GM10248 (cell line): ENCODE measurements around the gene NUMB.

Experiments
- CTCF ChIA-PET: fragments of 300-600 bp; sonication (Branson Sonifier 250); formaldehyde crosslinking; extraction: SDS; loops from one replicate; lab custom pipeline; 2021; ENCODE audit warnings: antibody characterized with exemption; lab: Yijun Ruan, JAX
- POLR2A ChIA-PET: fragments of 350-650 bp; sonication (Branson Sonifier 250); formaldehyde crosslinking; extraction: SDS; loops from one replicate; lab custom pipeline; 2020; ENCODE audit warnings: antibody characterized with exemption; lab: Yijun Ruan, JAX
- DNase-seq: peaks from one replicate; pipeline ENCODE4 v3.0.0; 2012; ENCODE audit errors: extremely low spot score
- CTCF ChIP-seq: IDR thresholded peaks from 2 replicates; pipeline ENCODE4 v1.5.1; 2012; ENCODE audit warnings: mild to moderate bottlenecking, low read depth; ENCODE audit errors: extremely low read depth, missing control alignments, control extremely low read depth

Gene NUMB

GRCh38 chr14:73476451-73476931 is 18.1 kb upstream of the NUMB start:
- CTCF ChIA-PET, result interaction anchor here (1.2 to 3.4 kb wide), 6 partner anchors 10 to 528 kb away, joined by 3 to 16 read pairs (median 4); no protein-coding TSS in a partner anchor
- no peak for TF ChIP-seq CTCF
- DNase-seq, result no peak
- POLR2A ChIA-PET, result interaction anchor here (0.9 kb wide), 1 partner anchor 14 kb away, joined by 3 read pairs; the partner anchor contains the start of gene RIOX1

GRCh38 chr14:73474952-73475351 is 16.6 kb upstream of the NUMB start:
- POLR2A ChIA-PET, result no interaction called here
- no peak for TF ChIP-seq CTCF
- no peak for DNase-seq
- CTCF ChIA-PET, result interaction anchor here (0.9 to 7.3 kb wide), 4 partner anchors 9 to 180 kb away, joined by 3 to 64 read pairs (median 4); no protein-coding TSS in a partner anchor

- TF ChIP-seq CTCF, result peak; percentile 60
- DNase-seq, result peak; percentile 67
- ChIA-PET CTCF (interaction anchor here (0.6 to 7.3 kb wide), 45 partner anchors 8 to 524 kb away, joined by 3 to 64 read pairs (median 4); partner anchors contain the start of genes ACOT2, NUMB and RIOX1), POLR2A (interaction anchor here (0.6 to 1.3 kb wide), 2 partner anchors 18 to 336 kb away, joined by 3 to 5 read pairs; partner anchors contain the start of genes PSEN1 and RIOX1)
Measured at GRCh38 chr14:73472185-73473114, 14.1 kb upstream of the NUMB start.

- TF ChIP-seq CTCF, result no peak
- ChIA-PET POLR2A (interaction anchor here (0.6 kb wide), 1 partner anchor 90 kb away, joined by 4 read pairs; no protein-coding TSS in a partner anchor), CTCF (interaction anchor here (0.6 to 7.3 kb wide), 40 partner anchors 9 to 523 kb away, joined by 3 to 64 read pairs (median 4); partner anchors contain the start of genes ACOT2 and NUMB)
- no peak for DNase-seq
Measured at GRCh38 chr14:73471582-73472184, 13.3 kb upstream of the NUMB start.

- TF ChIP-seq CTCF, result no peak
- ChIA-PET POLR2A (no interaction called here), CTCF (interaction anchor here (0.9 to 7.3 kb wide), 6 partner anchors 9 to 306 kb away, joined by 3 to 64 read pairs (median 4); no protein-coding TSS in a partner anchor)
- DNase-seq, result no peak
Measured at GRCh38 chr14:73468828-73469375, 10.6 kb upstream of the NUMB start.
